DMS53 (cell line): Measurements from ENCODE around the gene CACNB4.

ENCODE experiments used
- DNase-seq: peaks from one replicate; lab custom pipeline; 2025; lab: John Stamatoyannopoulos, UW

The CACNB4 gene

DNA sequence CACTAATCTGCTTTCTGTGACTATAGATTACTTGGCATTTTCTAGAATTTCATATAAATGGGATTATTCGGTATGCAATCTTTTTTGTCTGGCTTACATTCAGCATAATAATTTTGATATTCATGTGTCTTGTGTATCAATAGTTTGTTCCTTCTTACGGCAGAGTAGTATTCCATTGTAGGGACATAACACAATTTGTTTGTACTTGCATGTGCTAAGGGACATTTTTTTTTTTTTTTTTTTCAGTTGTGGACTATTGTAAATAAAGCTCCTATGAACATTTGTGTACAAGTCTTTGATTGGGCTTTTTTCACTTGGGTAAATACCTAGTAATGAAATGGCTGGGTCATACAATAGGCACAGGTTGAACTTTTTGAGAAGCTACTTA, 315.7 kb downstream of the CACNB4 start:
- no peak for DNase-seq
